ENCODE data around the gene NUMA1. TPM values are rescaled to one million over a fixed set of nuclear protein-coding genes. Genes with fewer than 3 reads are reported as not detected.

Gene NUMA1
- total RNA-seq, 1 donor from 2014 or later, result 163 TPM

DNA sequence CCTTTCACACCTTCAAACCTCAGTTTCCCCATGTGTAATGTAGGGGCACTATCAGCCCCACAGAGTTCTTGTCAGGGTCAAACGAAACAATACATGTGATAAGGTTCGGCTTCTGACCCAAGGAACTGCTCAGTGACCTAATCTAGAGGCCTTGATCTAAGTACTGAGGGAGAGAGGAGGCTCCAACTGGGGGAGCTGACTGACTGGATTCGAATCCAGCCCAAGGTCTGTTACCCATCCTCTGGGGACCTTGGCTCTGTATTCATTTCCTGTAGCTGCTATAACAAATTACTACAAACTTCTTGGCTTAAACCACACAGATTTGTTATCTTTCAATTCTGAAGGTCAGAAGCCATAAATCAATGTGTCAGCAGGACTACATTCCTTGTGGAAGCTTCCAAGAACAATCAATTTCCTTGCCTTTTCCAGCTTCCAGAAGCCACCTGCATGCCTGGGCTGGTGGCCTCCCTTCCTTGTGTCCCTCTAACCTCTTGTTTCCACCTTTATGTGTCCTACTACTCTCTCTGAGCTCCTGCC is 42.8 kb upstream of the NUMA1 start:
- ATAC-seq (ENCODE audit: low read depth) (no peak), DNase-seq (no peak)
- H3K27me3 Mint-ChIP-seq, result peaks cover 17% of the 10 kb centered on the region
- POLR2A ChIA-PET, result interaction anchor here (2.2 kb wide), 1 partner anchor 11 kb away, joined by 6 read pairs; the partner anchor contains the start of gene ANAPC15
- peaks cover 13% of the 10 kb centered on the region for H3K9me3 Mint-ChIP-seq
- no peaks in the 10 kb centered on the region for H3K4me1 Mint-ChIP-seq
- TF ChIP-seq CTCF (IDR thresholded peaks at IDR 0.05), result no peak
- no peak overlapping the region for H3K4me3 Mint-ChIP-seq
- CTCF ChIA-PET, result interaction anchor here (0.6 kb wide), 1 partner anchor 549 kb away, joined by 4 read pairs; no protein-coding TSS in a partner anchor
- intact Hi-C loops (cut with micrococcal nuclease), result no loop called here
- no peaks in the 10 kb centered on the region for H3K36me3 Mint-ChIP-seq (ENCODE audit: low read depth)
- no peak overlapping the region for H3K27ac Mint-ChIP-seq

GRCh38 chr11:72122607-72123006 is 42.3 kb upstream of the NUMA1 start:
- no peak for TF ChIP-seq CTCF (IDR thresholded peaks at IDR 0.05)
- intact Hi-C loops (cut with micrococcal nuclease), result no loop called here
- POLR2A ChIA-PET, result interaction anchor here (2.2 kb wide), 1 partner anchor 10 kb away, joined by 6 read pairs; the partner anchor contains the start of gene ANAPC15
- CTCF ChIA-PET, result interaction anchor here (0.6 kb wide), 1 partner anchor 549 kb away, joined by 4 read pairs; no protein-coding TSS in a partner anchor
- no peaks in the 10 kb centered on the region for H3K36me3 Mint-ChIP-seq (ENCODE audit: low read depth)
- H3K4me1 Mint-ChIP-seq, result no peaks in the 10 kb centered on the region
- ATAC-seq (ENCODE audit: low read depth) (no peak), DNase-seq (no peak)
- H3K27ac Mint-ChIP-seq, result no peak overlapping the region
- H3K4me3 Mint-ChIP-seq, result no peak overlapping the region
- peaks cover 9% of the 10 kb centered on the region for H3K9me3 Mint-ChIP-seq
- H3K27me3 Mint-ChIP-seq, result peaks cover 19% of the 10 kb centered on the region

DNA sequence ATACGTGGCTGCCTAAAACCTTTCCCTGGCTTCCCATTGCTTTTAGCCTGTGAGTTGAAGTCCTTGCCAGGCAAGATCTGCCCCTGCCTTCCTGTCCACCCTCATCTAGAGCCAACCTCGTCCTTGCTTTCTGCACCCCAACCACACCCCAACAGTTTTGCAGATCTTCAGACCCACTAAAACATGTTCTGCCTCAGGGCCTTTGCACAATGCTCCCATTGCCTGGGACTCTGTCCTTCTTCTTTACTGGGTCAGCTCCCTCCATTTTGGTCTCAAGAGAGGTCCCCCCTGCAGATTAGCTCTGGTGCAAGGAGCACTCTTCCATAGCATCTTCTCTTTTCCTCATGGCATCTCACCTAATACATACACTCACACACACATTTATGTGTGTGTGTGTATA is 40.6 kb upstream of the NUMA1 start:
- Mint-ChIP-seq H3K27me3 (peaks cover 23% of the 10 kb centered on the region), H3K4me3 (no peak overlapping the region), H3K4me1 (no peaks in the 10 kb centered on the region), H3K36me3 (ENCODE audit: low read depth) (no peaks in the 10 kb centered on the region), H3K9me3 (peaks cover 4% of the 10 kb centered on the region), H3K27ac (no peak overlapping the region)
- no peak for DNase-seq
- TF ChIP-seq CTCF (IDR thresholded peaks at IDR 0.05), result no peak
- CTCF ChIA-PET, result no interaction called here
- intact Hi-C loops (cut with micrococcal nuclease), result no loop called here
- POLR2A ChIA-PET, result no interaction called here
- ATAC-seq (ENCODE audit: low read depth), result no peak

- no peaks in the 10 kb centered on the region for H3K4me1 Mint-ChIP-seq
- H3K4me3 Mint-ChIP-seq, result no peak overlapping the region
- no peak for TF ChIP-seq CTCF (IDR thresholded peaks at IDR 0.05)
- no peaks in the 10 kb centered on the region for H3K36me3 Mint-ChIP-seq (ENCODE audit: low read depth)
- ChIA-PET CTCF (no interaction called here), POLR2A (interaction anchor here (1.2 kb wide), 1 partner anchor 141 kb away, joined by 5 read pairs; no protein-coding TSS in a partner anchor)
- intact Hi-C loops (cut with micrococcal nuclease), result no loop called here
- no peak for DNase-seq
- ATAC-seq (ENCODE audit: low read depth), result no peak
- no peaks in the 10 kb centered on the region for H3K9me3 Mint-ChIP-seq
- peaks cover 30% of the 10 kb centered on the region for H3K27me3 Mint-ChIP-seq
- H3K27ac Mint-ChIP-seq, result no peak overlapping the region
Observed at GRCh38 chr11:72119198-72119597, 38.9 kb upstream of the NUMA1 start.

- Mint-ChIP-seq H3K27me3 (peaks cover 22% of the 10 kb centered on the region), H3K36me3 (ENCODE audit: low read depth) (peaks cover 6% of the 10 kb centered on the region), H3K4me3 (no peak overlapping the region), H3K9me3 (no peaks in the 10 kb centered on the region), H3K4me1 (peaks cover 22% of the 10 kb centered on the region), H3K27ac (no peak overlapping the region)
- CTCF ChIA-PET, result no interaction called here
- ATAC-seq (ENCODE audit: low read depth) (no peak), DNase-seq (no peak)
- intact Hi-C loops (cut with micrococcal nuclease), result no loop called here
- POLR2A ChIA-PET, result interaction anchor here (0.5 kb wide), 1 partner anchor 170 kb away, joined by 5 read pairs; no protein-coding TSS in a partner anchor
- no peak for TF ChIP-seq CTCF (IDR thresholded peaks at IDR 0.05)
Observed at GRCh38 chr11:72116019-72116755, 35.8 kb upstream of the NUMA1 start.
